HS-27A (cell line): ENCODE data around the gene CST3.
"Not testable (repeated sequence)": the region's sequence is repeated elsewhere in the genome, so short reads cannot be mapped to it uniquely, and the experiment has no call there.

Experiments
- DNase-seq: peaks from one replicate; pipeline ENCODE4 v3.0.0-alpha.2; 2012; ENCODE audit warnings: low read depth, missing footprints

Gene CST3

DNA sequence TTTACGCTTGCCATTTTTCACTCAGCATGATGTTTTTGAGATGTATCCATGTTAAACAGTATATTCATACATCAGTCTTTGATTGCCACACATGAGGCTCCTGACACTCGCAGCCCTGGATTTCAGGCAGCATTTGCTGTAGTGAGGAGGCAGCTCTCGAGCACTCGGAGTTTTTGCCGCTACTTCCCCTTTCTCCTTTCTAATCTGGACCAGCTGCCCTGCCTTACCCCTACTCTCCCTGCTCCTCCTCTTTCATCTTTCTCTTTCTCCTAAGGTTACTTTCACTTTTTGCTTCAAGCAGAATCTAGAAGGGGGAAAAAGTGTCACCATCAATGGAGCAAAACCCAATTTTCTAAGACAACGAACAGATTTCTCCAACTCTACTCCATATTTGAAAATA, 5.9 kb upstream of the CST3 start:
- no peak for DNase-seq

DNA sequence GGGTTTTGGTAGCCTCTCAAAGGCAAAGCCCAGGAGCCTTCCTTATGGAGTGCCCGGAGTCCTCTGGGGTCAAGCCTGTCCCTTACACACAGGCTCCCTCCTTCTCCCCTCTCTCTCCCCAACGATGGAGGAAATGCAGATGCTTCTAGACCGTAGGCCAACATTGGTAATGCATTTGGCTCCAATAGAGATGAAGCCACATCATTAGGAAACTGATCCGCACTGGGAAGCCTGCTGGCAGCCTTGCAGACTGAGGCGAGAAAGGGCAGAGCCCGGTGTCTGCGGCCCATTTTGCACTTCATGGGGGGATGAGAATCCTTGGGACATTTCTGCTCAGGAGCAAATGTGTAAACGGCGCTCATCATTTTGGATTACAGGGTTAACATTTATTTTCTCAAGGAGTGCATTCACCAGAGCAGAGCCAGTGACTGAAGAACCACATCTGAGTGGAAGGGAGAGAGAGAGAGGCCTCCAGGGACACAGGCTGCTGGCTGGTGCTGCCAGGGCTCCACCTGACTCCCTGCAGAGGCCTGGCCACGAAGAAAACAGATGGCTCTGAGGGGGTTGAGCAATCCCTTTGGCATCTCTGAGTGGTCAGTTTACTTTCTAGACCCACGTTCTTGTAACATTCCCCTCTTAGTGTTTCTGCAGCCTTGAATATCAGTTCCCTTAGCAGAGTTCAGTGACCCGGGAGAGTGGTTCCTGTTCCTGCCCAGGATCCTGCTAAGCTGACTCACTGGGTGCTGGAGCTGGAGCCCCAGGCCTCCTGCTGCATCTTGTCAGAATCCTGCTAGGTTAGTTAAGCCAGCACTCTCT, 4.4 kb upstream of the CST3 start:
- DNase-seq = peak; percentile 75

DNA sequence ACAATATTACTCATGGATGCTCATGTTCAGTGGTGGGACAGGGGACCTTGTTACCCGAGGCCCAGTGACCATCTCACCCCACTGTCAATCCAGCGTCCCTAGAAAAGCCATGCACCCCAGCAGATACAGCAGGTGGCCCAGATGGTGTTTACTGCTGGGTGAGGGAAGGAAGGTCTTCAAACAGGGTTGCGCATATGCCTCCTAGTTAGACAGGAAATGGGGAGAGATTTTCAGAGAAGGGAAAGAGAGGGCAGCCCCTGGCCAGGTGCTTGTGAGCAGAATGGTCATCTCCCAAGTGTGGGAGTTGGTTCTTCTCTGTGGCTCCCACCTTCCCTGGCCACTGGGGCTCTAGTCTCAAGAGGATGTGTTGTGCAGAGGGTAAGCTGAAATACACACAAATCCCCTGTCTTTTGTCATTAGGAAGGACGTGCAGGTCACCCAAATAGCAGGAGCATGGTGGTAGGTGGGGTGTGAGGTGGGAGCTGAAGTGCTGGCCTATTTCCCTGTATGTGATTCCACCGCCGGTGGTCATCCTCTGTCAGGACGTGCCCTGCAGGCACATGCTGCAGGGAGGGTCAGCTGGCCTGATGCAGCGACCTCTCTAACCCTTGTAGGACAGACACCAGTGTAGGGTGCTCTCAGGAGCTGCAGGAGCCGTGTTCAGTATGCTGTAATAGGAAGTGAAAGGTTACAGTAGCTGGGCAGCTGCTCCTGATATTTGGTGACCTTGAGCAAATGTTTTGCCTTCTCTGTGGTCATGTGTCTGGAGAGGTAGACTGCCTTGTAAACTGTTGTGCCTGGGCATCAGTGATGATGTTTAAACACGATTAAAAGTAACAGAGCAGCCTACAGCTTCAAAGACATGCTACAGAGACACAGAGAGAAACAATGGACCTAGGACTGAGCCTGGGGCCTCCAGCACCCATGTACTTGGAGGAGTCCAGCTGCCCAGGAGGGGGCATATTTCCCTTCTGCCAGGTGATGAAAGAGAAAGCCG, 3.2 kb upstream of the CST3 start:
- no peak for DNase-seq

DNA sequence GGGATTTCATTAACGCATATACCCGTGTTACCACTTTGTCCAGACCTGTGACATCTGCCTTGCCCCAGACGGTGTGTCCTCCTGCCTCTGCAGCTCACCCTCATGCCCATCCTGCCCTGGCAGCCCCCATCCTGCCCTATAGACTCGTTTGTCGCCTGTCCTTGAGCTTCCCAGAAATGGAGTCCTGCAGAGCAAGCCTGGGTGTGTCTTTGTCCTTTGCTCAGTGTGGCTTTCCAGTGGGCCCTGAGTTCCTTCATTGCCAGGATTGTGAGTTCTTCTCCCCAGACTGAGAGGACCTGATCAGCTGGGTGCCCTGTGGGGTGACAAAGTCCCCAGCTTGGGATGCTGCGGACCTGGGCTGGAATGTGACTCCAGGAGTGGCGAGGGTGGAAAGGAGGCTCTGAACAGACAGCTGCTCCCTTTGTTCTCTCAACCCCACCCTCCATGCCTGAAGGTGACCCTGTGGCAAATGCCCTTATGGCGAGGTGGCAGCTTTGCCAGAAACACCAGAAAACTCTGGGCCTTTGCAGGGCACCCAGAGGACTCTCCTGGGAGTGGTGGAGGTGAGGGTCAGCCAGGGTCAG, 2.4 kb upstream of the CST3 start:
- no peak for DNase-seq

DNA sequence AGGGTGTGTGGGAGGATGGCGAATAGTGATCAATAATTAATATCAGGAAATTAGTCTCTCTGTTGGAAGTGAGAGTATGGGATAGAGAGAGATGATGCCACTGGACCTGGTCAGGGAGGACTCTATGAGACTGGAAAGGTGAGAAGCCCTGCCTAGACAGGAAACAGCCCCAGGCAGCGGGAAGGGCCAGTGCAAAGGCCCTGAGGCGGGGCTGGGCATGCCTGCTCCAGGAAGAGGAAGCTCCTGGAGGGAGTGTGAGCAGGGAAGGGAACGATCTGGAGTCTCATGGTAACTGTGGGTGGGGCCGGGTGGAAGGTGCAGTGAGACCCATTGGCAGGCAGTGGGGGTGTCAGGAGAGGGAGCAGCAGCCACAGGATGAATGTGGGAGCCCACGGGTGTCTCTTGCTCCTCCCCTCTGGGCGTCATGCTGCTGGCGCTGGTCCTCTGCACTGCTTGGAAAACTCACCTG, 1.8 kb upstream of the CST3 start:
- no peak for DNase-seq

DNA sequence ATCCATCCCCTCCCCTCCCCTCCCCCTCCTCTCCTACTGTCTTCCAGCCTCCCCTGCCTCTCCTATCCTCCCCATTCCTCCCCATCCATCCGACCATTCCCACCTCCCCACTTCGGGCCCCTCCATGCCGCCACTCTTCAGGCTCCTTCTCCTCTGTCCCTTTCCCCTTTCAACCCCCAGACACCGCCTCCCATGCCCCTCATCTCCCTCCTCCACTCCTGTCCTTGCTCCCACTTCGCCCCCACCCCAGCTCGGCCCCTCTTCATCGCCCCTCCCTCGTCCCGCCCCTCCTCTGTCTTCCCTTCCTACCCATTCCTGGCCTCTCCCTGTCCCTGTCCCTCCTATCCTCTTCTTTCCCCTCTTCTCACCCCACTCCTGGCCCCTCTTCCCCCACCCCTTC, 554 bp upstream of the CST3 start:
- DNase-seq = no peak

DNA sequence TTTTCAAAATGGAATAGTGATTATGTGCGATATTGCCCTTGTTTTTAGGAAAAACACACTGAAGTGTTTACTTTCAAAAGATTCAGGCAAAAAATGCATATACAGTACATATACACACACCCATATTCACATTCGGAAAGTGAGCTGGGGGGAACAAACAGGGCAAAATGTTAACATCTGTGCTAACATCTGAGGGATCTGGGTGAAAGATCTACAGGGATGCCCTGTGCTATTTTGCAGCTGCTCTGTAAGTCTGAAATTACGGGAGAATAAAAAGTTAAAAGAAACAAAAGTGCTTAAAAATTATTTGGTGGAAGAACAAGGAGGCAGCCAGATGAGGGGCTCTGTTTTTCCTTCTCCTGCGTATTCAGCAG, 860 bp downstream of the CST3 start:
- DNase-seq = no peak

DNA sequence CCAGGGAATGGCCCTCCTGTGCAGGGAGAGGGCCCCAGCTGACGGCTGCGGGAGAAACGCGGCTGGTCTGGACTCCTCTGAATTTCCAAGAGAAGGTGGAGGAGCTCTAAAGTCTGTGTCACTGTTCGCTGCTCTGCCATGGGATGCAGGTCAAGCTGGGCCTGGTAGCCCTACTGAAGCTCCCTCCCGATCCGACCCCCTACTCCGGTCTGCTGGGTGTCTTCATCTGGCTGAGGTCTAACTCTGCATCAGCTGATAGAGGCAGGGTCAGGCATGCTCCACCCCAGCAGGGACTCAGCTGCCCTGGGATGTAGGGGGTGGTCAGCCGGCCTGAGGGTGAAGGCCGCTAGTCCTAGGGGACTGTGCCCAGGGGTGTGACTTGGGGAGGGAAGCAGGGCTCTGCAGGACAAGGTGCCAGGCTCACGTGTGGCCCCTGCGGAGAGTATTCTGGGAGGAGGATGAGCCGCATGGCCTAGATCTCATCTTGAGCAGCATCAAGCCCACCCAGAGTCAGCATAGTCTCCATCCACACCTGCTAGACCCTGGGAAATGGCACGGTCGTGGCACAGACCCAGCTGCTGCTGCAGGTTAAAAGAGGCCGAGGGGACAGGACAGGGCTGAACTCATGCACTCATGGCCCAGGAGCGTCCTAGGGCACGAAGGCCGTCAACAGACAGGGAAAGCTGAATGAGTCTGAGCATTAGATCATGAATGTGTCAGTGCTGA, 1.4 kb downstream of the CST3 start:
- DNase-seq = no peak

DNA sequence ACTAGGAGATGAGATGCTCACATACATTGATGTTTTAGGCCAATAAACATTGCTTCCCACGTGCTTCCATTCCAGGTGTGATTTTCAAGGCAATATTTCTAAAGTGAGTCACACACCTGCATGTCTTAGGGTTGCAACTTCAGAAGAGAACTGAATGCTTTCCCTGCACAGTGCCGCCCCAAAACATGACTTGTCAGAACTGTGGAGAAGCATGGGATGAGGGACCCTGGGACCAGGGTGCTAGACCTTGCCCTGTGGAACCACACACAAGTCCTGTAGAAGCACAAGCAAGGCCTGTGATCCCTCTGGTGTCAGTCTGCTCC, 2.0 kb downstream of the CST3 start:
- DNase-seq = not testable (repeated sequence)

DNA sequence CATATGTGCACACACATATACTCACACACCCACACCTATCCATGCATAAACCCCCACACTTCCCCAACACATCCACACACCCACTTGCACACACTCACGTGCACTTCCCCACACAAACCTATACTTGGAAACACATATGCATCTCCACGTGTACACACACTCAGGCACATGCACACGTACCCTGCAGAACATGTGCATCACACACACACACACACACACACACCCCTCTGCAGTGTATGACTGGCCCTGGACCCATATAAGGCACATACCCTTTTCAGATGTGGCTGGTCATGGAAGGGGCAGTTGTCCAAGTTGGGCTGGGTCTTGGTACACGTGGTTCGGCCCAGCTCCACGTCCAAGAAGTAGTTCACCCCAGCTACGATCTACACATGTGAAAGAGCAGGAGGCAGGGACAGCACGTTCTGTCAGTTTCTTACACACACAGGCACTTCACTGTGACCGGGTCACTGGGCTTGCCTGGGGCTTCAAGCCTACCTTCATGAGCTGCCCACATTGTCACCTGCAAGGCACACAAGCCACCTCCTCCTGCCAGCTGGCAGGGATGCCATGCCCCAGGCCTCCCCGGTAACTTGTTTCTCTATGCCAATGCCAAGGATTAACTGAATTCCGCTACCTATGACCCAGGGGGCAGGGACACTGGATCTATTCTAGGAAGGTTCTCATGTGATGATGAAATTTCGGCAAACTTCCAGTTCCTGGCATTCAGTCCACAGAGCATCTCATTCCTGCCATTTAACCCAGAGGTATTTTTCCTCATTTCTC, 2.6 kb downstream of the CST3 start:
- DNase-seq = no peak

DNA sequence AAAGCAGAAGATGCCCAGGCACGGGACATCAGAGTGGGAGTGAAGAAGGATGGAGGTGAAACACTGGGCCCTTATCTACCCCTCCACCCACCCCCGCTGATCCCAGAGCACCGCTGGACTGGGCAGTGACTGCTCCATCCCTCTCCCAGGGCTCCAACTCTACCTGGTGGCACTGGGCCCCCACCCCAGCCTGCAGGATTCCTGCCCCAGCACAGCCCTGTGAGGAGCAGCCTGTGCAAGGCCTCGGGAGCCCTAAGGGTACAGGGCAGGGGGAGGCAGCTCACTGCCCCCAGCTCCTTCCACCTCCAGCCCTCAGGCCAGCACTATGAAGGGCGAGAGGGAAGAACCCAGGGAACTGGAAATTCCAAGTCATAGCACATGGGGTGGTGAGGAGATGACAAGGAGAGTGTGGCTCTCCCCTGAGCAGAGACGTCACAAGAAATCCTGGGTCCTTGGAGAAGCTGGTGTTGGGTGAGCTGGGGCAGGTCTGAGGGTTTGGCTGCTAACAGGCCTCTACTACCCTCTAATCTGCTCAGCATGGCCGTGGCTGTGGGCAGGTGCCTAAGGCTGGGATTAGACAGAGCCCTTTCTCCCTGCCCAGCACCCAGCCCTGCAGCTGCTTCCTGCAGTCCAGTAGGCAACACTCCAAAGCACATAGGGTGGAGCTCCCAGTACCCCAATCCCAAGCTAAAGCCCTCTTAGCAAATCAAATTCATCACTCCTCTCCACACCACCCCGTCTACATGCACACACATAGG, 3.5 kb downstream of the CST3 start:
- DNase-seq = no peak

DNA sequence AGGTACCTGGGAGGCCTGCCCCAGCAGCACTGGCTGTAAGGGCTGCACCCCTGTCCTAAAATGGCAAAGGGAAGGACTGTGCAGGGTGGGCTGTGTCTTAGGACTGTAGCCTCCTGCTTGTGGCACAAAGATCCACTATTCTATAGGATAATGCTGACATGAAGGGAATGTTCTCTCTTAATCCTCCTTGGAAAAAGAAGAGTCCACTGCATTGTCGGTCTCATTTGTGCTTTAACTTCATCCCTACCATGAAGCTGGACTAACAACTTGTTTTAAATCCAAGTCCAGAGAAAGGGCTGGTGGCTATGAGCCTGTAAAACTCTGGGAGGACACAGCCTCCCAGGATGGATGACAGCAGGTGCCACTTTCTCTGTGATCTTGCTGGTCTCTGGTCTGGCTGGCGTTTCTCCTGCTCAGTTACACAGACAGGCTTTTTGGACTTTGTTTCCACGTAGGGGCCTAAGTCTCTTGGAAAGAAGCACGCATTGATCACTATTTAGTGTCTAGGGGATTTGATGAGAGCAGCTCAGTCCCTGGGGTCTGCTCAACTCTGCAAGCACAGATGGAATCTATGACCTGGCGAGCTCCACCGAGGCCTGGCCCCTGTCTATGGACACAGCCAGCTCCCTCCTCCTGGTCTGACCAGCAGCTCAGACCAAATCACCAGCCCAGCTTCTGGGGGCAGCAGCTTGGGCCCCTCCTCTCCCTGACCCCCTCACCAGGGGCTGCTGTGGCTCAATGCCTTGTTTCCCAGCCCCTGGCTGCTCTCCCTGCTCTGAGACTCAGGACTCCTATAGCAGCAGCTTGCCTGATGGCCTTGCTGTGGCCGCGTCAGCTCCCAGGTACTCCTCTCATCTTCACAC, 4.8 kb downstream of the CST3 start:
- no peak for DNase-seq

DNA sequence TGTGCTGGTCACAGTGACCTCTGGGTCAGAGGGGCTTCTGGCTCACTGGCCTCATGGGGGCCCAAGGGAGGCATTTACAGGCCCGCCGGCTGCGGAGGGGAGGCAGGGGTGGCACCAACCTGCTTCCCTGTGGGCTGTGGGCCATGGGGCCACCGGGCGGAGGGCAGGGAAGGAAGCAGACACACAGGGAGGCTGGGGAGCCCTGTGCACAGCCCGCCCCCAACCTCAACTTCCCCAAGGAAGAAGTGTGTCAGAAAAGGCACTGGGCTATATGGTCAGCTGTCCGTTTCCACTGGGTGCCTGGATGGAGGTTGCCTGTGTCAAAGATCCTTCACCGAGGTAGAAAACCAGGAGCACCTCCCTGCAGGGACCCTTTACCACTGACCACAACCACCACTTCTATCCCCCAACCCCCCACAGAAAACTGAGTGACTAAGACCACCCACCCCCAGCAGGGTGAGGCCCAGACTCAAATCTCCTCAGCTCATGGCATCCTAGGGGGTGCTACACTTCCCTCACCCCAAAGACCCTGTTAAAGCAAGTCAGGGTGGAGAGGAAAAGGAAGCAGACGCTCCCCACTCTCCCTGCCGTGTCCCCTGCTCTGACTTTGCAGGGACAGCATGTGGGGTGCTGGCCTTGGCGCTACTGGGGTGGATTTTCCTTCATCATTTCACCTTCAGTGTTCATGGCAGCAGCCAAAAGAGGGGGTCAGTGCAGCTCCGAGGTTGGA, 5.6 kb downstream of the CST3 start:
- DNase-seq = no peak

DNA sequence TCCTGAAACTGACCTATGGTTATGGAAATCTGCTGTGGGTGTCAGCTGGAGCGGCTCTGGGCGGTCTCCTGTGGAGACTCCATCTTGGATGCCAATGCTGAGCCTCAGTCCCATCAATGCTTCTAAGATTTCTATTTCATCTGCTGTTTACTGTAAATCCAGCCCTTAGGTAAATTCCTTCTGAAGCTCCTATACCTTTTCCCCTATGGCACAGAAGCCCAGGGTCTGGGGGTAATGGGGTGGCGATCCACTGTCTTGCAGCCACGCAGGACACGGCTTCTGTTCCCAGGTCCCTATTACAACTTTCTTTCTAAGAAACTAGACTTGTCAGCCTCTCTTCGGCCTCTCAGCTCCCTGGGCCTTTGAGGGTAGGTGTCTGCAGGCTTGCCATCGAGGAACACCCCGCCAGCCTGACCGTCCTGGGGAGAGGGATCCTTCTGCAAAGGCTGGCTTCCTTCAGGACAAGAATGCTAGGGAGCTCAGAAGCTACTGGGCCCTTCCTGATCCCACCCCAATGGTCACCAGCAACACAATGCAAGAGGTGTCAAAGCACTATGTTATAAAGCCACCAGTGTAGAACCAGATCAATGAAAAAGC, 6.4 kb downstream of the CST3 start:
- DNase-seq = no peak

DNA sequence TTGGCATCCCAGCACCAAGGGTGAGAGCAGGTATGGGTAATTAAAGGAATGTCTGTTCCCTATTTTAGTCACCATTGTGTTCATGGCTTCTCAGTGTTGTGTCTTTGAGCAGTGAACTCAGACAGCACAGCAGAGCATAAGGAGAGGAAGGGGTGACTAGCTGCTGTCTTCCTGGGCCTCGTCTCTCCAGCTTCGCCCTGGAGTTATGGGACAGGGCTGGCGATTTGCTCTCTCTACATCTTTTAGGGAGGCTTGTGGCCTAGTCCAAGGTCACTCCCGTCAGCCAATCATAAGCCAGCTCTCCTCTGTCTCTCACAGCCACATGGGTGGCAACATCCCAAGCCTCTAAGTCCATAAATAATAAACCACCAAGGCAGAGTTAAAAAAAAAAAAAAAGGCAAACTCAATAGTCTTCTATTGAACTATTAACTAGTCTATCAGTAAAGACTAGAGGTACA, 7.3 kb downstream of the CST3 start:
- DNase-seq = no peak

DNA sequence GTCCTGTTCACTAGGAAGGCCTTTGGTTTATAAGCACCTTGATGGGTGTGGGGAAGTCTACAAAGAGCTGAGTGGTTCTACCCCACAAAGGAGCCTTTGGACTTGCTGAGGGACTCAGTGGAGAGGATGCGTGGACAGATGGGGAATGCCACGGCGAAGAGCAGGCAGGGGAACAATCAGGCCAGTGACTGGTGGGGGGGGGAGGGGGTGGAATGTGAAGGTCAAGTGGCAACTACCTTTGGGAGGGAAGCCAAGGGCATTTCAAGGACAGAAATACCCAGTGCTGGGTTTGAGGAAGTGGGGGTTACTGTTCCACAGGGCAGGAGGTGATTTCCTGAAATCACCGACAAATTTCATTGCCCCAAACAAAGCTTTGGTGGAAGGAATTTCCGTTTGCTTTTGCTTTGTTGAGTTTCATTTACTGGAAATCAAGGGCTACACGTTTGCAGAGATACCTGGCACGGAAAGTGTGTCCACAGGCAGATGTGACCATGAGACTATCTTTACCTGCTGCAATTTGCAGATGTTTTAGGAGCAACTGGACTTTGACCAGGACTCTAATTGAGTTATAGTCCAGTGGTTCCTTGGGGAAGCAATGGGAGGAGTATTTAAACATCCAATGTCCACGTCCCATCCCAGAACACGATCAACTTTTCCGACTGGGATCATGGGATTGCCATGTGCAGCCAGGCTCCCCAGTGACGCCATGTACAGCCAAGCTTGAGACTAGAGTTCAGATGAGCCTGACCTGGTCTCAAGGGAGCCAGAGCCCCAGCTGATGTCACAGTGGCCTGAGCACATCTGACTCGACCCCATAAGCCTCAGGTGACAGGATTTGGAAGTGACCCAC, 8.0 kb downstream of the CST3 start:
- no peak for DNase-seq

DNA sequence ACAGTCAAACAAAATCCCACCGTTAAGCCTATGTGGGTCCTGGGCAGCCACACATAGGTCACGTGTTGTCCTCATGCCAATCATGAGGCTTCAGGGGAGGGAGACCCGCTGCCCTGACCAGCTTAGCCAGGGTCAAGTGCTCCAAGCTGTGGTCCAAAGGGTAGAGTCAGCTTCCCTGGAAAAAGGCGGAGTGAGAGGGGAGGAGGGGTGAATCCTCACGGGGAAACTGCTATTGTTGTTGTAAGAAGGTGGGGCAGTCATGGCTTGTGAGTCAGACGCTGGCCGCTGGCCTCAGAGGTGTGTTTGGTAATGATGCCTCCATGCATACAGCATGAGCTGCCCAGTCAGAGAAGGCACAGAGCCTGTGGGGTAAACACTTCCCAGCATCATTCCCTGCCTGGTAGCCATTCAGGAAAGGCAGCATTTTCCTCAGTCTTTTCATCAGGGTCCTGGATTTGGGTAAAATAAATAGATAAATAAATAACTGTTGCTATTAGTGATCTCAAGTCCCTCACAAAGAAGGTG, 8.7 kb downstream of the CST3 start:
- DNase-seq = peak; percentile 67
